Putamen (tissue), 1 donor: Measurements from ENCODE around the gene NECAP2.
A peak's percentile ranks its signal among the peaks of the same experiment; 100 is the strongest.
"Not testable (repeated sequence)": the region's sequence is repeated elsewhere in the genome, so short reads cannot be mapped to it uniquely, and the experiment has no call there.

Source experiments
- DNase-seq: peaks from one replicate; pipeline ENCODE4 v3.0.0-alpha.2; 2016; ENCODE audit warnings: low spot score

The NECAP2 gene

DNA sequence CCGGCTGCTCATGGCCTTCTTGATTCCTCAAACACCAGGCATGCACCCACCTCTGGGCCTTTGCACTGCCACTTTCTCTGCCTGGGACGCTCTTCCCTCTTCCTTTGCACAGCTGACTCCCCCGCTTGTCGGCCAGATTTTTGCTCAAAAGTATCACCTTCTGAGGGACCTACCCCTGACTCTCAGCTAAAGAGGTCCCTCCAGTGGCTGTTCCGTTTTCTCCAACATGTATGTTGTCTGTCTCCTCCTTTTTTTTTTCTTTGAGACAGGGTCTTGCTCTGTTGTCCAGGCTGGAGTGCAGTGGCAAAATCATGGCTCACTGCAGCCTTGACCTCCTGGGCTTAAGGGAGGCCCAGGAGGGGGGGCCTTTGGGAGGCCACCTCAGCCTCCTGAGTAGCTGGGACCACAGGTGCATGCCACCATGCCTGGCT lies 57.0 kb downstream of the NECAP2 start:
- peak; percentile 32 for DNase-seq

DNA sequence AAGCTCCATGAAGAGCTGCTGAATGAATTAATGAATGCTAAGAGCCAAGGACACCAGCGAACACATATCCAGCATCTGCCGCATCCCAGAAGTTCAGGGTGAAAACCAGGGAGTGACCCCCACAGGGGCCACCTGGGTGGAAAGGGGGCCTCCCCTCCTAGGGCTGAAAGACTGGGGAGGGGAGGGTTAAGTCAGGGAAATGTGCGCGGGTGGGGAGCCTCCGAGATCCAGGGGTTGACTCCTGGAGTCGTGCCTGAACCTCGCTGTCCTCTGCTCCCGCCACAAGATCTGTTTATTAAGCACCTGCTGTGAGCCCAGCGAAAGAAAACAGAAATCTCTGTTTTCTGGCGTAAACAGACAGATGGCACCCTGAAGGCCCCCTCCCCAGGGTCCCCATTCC lies 57.5 kb downstream of the NECAP2 start:
- not testable (repeated sequence) for DNase-seq

DNA sequence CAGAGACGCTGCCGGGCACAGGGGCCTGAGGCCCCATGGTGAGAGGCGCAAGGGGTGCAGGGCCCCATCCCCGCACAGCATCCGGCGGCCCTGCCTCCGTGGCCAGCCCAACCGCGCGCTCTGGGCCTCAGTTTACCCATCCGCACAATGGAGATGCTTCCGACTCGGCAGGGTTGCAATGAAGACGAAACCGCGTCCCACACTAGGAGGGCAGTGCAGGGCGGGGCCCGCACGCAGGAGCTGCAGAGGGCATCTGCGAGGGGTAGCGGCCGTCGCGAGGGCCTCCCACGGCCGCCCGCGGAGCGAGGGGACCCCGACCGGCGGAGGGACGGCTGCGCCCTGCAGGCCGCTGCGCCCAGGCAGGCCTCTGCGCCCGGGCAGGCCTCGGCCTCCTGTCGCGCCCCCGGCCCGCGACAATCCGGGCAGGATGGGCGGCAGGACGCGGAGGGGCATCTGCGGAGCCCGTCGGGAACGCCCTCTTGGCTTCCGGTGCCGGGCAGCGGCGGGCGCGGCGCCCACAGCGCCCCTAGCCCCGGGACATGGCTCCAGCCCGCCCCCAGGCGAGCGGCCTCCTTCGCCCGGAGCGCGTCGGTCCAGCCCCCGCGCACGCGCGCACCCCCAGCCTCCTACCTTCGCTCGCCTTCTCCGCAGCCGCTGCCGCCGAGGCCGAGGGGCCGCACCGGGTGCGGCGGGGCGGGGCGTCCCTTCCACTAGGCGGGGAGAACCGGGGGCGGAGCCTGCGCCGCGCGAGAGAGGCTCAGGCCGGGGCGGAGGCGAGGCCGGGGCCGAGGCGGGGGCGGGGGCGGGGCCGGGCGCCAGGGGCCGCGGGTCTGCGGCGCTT lies 58.3 kb downstream of the NECAP2 start:
- peak; percentile 87 for DNase-seq

DNA sequence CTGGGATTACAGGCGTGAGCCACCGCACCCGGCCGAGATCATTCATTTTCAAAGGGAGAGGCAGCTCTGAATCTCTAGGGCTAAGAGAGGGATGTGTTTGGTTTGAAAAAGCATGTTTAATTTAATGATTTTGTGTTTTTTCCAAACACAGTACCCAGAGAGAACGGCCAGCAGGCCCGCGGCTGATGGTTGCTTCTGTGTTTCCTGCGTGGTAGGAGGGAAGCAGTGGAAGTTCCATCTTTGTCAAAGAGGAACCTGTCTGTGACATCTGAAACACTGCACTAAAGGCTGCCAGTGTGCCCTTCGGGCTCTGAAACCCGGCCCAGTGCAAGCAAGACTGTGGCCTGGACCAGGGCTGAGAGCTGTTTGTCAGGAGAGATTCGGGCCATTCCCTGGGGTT lies 59.9 kb downstream of the NECAP2 start:
- DNase-seq, result not testable (repeated sequence)

DNA sequence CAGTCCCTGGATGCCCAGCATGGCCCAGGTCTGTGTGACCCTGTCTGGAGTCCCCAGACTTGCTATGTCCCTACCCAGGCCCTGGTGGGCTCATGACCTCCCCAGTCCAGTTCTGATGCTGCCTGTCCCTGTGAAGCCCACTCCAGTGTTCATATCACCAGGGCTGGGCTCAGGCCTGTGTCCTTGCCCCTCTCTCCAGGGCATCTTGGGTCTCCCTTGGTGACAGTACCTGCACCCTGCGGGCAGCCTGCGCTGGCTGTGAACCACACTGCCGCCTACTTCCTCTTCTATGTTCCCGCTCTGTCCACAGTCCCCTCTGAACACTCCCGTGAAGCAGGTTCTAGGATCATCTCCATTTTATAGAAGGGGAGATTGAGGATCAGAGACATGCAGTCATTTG lies 60.5 kb downstream of the NECAP2 start:
- not testable (repeated sequence) for DNase-seq

DNA sequence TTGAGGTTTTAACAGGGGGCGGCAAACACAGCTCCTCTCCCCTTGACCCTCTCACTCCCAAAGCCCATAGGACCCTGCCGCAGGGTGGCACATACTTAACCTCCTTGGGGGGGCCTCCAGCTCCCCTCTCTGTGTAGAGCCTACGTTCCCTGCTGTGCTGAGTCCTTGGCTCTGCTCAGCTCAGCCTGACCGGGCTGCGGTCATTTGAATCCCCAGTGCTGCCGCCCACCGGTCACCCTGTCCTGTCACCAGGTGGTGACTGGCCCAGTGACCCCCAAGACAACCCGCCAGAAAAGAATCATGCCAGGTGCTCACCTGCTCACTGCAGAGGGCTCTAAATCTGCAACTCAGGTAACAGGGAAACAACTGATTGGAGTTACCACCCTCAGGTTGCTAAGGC lies 60.9 kb downstream of the NECAP2 start:
- not testable (repeated sequence) for DNase-seq

DNA sequence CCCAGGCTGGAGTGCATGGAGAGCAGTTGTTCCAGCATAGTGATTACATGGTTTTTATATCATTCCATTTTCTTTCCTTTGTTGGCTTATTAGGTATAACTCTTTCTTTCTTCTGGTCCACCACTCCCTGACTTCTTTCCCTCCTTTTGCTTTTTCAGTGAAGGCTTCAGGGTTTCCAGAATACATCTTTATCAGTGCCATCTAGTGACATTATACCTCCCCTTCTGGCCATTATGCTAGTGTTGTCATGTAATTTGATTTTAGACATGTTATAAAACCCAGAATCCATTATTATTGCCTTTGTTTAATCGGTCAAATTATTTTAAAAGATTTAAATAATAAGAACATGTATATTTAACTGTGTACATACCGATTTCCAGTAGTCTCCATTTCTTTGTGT lies 63.0 kb downstream of the NECAP2 start:
- no peak for DNase-seq

DNA sequence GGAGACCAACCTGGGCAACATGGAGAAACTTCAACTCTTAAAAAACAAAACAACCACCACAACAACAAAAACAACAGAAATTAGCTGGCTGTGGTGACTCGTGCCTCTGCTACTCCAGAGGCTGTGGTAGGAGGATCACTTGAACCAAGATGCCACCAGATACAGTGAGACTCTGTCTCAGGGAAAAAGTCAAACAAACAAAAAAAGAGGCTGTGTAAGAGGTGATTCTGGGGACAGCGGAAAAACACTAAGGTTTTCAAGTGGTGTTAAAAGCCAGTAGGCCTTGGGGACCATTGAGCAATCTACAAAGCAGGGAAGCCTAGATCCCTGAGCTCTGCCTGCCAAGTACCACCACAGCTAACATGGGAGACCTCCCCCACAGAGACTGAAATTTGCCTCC lies 65.3 kb downstream of the NECAP2 start:
- DNase-seq, result not testable (repeated sequence)

DNA sequence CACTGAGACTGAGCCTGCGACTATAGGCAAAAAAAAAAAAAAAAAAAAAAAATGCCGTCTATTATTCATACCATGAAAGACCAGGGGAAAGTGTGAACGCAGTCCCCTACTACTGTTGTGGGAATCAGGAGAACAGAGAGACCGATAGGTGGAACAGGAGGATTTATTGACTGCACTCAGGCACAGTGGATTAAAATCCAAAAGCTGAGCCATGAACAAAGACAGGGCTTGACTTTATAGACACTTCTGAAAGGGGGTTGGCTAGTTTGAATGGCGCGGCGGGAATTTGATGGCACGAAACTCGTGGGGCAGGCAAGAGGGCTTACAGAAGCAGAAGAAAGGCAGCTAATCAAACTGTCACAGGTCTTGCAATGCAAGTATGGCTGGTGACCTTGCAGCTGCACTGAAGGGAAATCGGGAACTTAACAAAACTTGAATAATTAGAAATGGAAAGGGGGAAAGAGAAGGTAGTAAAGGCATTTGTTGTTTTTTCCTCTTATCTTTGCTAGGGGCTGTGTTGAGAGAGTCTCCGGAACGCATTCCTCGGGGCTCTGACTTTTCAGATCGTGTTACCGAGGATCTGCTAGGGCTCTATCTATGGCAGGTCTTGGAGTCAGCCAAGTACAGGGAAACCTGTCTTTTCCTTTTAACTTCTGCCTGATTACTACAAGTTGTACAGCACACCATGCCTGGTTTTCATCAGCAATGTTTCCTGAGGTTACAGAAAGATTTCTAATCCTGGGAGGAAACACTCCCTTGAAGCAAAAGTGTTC lies 66.0 kb downstream of the NECAP2 start:
- not testable (repeated sequence) for DNase-seq

DNA sequence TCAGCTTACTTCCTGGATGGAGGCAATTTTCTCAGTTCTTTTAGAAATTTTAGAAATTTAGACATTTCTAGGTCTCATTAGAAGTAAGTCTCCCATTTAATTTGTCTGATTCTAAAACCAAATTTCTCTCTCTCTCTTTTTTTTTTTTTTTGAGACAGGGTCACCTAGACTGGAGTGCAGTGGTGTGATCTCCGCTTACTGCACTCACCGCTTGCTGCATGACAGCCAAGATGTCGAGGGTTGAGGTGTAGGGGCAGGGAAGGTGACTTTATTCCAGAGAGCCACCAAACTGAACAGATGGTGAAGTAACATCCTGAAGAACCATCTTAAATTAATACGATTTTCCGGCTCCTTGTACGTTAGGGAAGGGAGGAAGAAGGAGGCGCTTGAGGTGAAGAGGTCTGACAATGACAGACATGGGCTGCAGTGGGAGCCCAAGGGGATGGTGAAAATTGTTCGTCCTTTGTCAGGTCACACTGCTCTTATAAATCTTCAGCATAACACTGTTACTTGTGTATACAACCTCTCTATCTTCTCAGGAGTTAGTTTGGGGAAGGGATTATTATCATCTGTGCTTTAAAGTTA lies 68.4 kb downstream of the NECAP2 start:
- not testable (repeated sequence) for DNase-seq
